Measurements from ENCODE around the gene LCN10.
"Not testable (repeated sequence)": the region's sequence is repeated elsewhere in the genome, so short reads cannot be mapped to it uniquely, and the experiment has no call there.

LCN10 gene

GRCh38 chr9:136742591-136743391 is at the start of gene LCN10:
TSS of gene LCN10 (minus strand) at chr9:136742940. CDS start at chr9:136742903, 37 bp downstream.
- no peak for DNase-seq (ENCODE audit: low read depth in 2 of 2)

GRCh38 chr9:136791516-136792276 is 49.0 kb upstream of the LCN10 start:
- peak; percentile 51 to 54 for DNase-seq (ENCODE audit: low read depth in 2 of 2)

DNA sequence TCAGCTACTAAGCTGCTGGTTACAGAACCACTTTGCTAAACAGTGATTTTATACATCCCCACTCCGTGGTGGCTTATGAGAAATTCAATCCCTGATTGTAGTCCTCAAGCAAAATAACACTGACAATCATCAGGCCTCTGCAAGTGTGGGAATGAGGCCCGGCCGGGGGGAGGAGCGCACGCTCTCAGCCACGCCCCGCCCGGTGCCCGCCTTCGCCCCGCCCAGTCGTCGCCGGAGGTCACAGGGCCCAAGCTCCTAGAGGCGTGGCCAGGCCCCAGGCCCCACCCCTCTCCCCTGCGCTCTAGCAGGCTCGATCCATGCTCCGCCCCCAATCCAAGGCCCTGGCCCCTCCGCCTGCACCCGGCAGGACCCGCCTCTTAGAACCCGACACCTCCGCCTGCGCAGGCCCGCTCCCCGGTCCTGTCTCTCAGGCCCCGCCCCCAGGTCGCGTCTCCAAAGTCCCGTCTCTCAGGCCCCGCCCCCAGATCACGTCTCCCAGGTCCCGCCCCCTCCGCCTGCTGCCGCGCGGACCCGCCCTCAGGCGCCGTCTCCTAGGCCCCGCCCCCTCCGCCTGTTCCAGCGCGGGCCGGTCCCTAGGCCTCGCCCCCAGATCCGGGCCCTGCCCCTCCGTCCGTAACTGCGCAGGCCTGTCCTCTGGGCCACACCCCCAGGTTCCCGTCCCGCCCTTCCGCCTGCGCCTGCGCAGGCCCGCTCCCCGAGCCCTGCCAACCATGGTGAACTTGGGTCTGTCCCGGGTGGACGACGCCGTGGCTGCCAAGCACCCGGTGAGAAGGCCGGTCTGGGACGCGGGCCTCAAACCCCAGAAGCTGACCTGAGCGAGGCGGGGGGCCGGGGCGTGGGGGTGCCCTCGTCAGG is 48.1 kb upstream of the LCN10 start, which contains the start of gene TMEM141:
Gene TMEM141 (plus strand): TSS at position 705 of the 876 bp plus-strand sequence. CDS start 27 bp downstream, at position 732.
- peak; percentile 100 for DNase-seq (ENCODE audit: low read depth in 2 of 2)

DNA sequence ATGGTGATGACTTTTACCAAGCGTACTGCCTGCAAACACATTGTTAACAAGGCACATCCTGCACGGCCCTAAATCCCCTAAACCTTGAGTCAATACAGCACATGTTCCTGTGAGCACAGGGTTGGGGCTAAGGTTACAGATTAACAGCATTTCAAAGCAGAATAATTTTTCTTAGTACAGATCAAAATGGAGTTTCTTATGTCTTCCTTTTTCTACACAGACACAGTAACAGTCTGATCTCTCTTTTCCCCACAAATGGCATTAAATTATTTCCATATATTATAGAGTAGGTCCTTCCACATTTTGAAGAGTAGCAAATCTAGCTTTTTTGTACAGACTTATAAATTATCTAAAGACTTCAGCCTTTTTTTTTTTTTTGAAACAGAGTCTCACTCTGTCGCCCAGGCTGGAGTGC is 46.8 kb upstream of the LCN10 start:
- no peak for DNase-seq (ENCODE audit: low read depth in 2 of 2)

GRCh38 chr9:136788644-136789522 is 46.1 kb upstream of the LCN10 start:
- not testable (repeated sequence) for DNase-seq (ENCODE audit: low read depth in 2 of 2)

DNA sequence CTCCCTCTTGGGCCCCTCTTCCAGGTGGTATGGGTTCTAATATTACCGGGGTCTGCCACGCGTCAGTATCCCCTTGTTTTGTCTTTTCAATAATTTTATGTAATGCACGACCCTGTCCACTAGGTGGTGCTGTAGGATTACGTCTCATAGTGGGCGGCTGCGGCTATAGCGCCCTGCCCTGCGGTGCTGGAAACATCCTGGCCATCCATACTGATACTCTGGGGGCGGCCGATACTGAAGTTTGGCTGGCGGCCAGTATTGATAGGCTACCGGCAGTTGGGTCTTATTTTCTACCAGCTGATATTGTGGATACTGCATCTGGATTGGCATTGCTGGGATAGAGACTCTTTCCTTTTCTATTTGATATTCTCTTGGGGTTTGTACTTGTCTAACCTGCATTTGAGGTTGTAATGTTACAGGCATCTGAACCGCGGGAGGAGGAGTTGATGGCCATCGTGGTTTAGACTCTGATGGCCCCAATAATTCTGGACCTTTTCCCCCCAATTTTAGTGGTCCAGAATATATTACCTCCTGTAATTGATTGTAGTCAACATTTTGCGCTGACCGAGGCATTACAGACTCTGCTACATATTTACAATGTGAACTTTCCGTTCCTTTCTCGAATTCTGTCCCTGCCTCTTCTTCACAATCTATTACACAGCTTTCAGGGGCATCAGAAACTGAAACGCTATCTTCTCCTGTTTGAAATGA is 45.1 kb upstream of the LCN10 start:
- DNase-seq (ENCODE audit: low read depth in 2 of 2), result peak; percentile 56 to 66

DNA sequence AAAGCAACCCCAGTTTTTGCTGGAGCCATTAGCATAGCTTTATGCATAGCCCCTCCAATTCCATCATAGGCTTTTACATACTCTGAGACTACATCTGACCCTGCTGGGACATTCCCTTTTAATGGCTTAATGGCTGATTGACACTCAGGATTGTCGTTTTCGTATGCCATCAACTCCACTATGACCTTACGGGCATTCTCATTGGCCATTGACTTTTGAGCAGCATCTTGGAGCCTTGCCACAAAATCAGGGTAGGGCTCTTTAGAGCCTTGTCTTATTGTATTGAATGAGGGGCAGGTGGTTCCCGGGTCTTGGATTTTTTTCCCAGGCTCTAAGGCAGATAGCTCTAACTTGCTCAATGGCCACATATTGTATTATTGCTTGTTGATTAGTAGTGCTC is 44.2 kb upstream of the LCN10 start:
- DNase-seq (ENCODE audit: low read depth in 2 of 2), result not testable (repeated sequence)

DNA sequence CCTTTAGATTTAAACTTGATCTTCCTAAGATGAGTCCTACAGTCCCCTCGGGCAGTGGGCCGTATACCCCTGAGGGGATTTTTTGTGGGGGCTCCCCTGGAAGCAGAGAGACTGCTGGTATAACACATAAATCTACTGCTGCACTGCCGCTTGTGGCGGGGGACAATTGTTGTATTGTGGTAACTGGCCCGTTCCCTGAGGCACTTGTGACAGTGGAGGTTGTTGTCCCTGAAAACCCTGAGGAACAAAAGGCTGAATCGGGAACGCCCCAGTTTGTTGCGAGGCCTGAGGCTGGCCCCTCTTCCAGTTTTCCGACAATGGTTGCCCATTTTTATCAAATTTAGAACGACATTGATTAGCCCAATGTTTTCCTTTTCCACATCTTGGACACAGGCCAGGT is 43.7 kb upstream of the LCN10 start:
- DNase-seq (ENCODE audit: low read depth in 2 of 2), result no peak

- not testable (repeated sequence) for DNase-seq (ENCODE audit: low read depth in 2 of 2)
Observed at GRCh38 chr9:136785565-136786355, 43.0 kb upstream of the LCN10 start.

DNA sequence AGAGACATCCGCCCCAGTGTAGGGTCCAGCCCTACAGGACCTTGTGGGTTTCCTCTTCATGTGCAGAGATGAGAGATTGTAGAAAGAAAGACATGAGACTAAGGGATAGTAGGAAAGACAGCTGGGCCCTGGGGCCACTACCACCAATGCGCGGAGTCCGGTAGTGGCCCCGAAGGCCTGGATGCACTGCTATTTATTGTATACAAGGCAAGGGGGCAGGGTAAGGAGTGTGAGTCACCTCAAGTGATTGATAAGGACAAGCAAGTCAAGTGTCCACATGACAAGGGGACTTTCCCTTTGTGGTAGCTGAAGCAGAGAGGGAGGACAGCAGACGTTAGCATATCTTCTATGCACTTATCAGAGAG is 42.2 kb upstream of the LCN10 start:
- DNase-seq (ENCODE audit: low read depth in 2 of 2), result no peak

- no peak for DNase-seq (ENCODE audit: low read depth in 2 of 2)
Observed at GRCh38 chr9:136784249-136784996, 41.7 kb upstream of the LCN10 start.

- DNase-seq (ENCODE audit: low read depth in 2 of 2), result no peak
Observed at GRCh38 chr9:136782452-136782851, 39.7 kb upstream of the LCN10 start.

DNA sequence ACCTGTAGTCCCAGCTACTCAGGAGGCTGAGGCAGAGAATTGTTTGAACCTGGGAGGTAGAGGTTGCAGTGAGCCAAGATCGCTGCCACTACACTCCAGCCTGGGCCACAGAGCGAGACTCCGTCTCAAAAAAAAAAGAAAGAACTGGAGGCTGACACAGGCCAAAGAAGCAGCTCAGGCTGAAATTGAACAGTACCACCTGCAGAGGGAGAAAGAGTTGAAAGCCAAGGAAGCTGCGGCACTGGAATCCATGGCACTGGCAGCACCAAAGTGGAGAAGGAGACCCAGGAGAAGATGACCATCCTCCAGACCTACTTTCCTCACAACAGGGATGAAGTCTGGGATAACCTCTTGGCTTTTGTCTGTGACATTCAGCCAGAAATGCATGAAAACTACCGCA is 37.1 kb upstream of the LCN10 start:
- DNase-seq (ENCODE audit: low read depth in 2 of 2), result no peak

- no peak for DNase-seq (ENCODE audit: low read depth in 2 of 2)
Observed at GRCh38 chr9:136777359-136777758, 34.6 kb upstream of the LCN10 start.

GRCh38 chr9:136776947-136777346 is 34.2 kb upstream of the LCN10 start:
- no peak for DNase-seq (ENCODE audit: low read depth in 2 of 2)

DNA sequence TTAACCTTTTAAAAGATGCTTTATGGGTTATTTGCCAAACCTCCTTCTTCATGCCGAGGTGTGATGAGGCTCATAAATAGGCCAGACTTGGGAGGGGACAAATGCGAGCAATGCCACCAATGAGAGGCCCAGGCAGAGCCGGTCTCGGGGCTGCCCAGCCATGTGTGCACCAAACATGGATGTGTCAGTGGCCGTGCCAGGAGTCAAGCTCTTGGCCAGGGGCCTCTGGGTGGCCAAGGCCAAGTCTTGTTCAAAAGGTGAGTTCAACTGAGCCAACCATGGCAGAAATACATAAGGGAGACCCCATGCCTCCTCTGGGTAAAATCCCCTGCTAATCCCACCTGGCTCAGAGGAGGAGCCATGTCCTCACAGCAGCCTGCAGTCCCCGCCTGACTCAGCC is 32.5 kb upstream of the LCN10 start:
- DNase-seq (ENCODE audit: low read depth in 2 of 2), result no peak

GRCh38 chr9:136774416-136775045 is 31.8 kb upstream of the LCN10 start:
- DNase-seq (ENCODE audit: low read depth in 2 of 2), result no peak

GRCh38 chr9:136773386-136774044 is 30.8 kb upstream of the LCN10 start:
- DNase-seq (ENCODE audit: low read depth in 2 of 2), result peak in 1 of 2 donors; percentile 24

Data from stimulated activated CD4-positive, alpha-beta T cell treated with anti-CD3 and anti-CD28 coated beads, Interleukin-4, amount 100 ng/mL, for 48 hours (primary cell).